A549 (cell line): ENCODE results near the gene GSTM2.

Experiments
- HMGXB4 ChIP-seq: fragments of 250-450 bp; sonication (Bioruptor Pico); IDR thresholded peaks from 2 replicates; pipeline ENCODE4 v1.5.0; 2021; ENCODE audit warnings: mild to moderate bottlenecking, moderate library complexity, borderline replicate concordance
- POLR2A ChIP-seq: IDR thresholded peaks from 2 replicates; pipeline ENCODE4 v1.6.1; 2012; ENCODE audit warnings: mild to moderate bottlenecking, low read length
- TF ChIP-seq, protein P1 (sequence below): fragments of >200 bp; sonication (Bioruptor Twin); formaldehyde crosslinking; IDR thresholded peaks from 3 replicates; pipeline ENCODE4 v1.5.1; 2016
- TF ChIP-seq, protein P2 (sequence below): fragments of 450-650 bp; IDR thresholded peaks from 2 replicates; pipeline ENCODE4 v1.6.1; 2014; ENCODE audit warnings: antibody characterized with exemption

GRCh38 chr1:109650609-109651008 lies 17.2 kb upstream of the GSTM2 start:
- TF ChIP-seq, protein P1, sequence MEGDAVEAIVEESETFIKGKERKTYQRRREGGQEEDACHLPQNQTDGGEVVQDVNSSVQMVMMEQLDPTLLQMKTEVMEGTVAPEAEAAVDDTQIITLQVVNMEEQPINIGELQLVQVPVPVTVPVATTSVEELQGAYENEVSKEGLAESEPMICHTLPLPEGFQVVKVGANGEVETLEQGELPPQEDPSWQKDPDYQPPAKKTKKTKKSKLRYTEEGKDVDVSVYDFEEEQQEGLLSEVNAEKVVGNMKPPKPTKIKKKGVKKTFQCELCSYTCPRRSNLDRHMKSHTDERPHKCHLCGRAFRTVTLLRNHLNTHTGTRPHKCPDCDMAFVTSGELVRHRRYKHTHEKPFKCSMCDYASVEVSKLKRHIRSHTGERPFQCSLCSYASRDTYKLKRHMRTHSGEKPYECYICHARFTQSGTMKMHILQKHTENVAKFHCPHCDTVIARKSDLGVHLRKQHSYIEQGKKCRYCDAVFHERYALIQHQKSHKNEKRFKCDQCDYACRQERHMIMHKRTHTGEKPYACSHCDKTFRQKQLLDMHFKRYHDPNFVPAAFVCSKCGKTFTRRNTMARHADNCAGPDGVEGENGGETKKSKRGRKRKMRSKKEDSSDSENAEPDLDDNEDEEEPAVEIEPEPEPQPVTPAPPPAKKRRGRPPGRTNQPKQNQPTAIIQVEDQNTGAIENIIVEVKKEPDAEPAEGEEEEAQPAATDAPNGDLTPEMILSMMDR: no peak
- TF ChIP-seq POLR2A (no peak), HMGXB4 (CRISPR knock-in tag) (no peak)
- TF ChIP-seq, protein P2, sequence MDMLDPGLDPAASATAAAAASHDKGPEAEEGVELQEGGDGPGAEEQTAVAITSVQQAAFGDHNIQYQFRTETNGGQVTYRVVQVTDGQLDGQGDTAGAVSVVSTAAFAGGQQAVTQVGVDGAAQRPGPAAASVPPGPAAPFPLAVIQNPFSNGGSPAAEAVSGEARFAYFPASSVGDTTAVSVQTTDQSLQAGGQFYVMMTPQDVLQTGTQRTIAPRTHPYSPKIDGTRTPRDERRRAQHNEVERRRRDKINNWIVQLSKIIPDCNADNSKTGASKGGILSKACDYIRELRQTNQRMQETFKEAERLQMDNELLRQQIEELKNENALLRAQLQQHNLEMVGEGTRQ: no peak
